Measurements from ENCODE around the gene PTGDR2.

- no peak for TF ChIP-seq CTCF (IDR thresholded peaks at IDR 0.05; ENCODE audit: poor library complexity)
- no peak for TF ChIP-seq EZH2 (IDR thresholded peaks at IDR 0.05; ENCODE audit: borderline replicate concordance)
- TF ChIP-seq EZH2phosphoT487 (IDR thresholded peaks at IDR 0.05; ENCODE audit: low read depth, severe bottlenecking, unreplicated experiment): no peak
Measured at GRCh38 chr11:60841797-60842667, 13.7 kb downstream of the PTGDR2 start, which contains the start of gene CCDC86.
